Left cardiac atrium (tissue), 4 donors: ENCODE measurements around the gene CKAP2L. TPM values are rescaled to one million over a fixed set of nuclear protein-coding genes. Genes with fewer than 3 reads are reported as not detected.

ENCODE experiments used
- ATAC-seq, 2 donors: fragments of 200-7000 bp; cut with Tn5 transposase; one replicate each; pipeline ENCODE4 v1.9.1; 2020; ENCODE audit warnings: mild to moderate bottlenecking in 2 of 2, moderate library complexity in 2 of 2
- DNase-seq: peaks from one replicate; pipeline ENCODE4 v3.0.0-alpha.2; 2020
- intact Hi-C, 2 donors: fragments of 100-400 bp; cut with DNase I; formaldehyde crosslinking; loops; one replicate each; pipeline versions ENCODE4 v1.14.1 to v1.15.1; 2022 to 2023
- total RNA-seq, 2 donors: library from RNA; stranded (reverse); fragmentation: NEBNext Ultra II Directional; extraction: Animal tissue kit (Norgen Biotek cat#: 25700); gene quantifications; one replicate each; pipeline ENCODE4 v1.2.1, GENCODE V29; 2021
- donor health status: DM: no; HTN: yes; CAD: no.
- donor health status: DM: no; HTN: yes; CAD: no; lungs with severe emphysema.
- donor health status: DM: yes; HTN: yes; CAD: no.
- donor health status: Dilated cardiomyopathy.

Gene CKAP2L
- total RNA-seq, 2 donors from 2014 or later = 0.05 to 0.68 TPM

- intact Hi-C loops = no loop called here
- no peak for DNase-seq
- ATAC-seq = no peak
Measured at GRCh38 chr2:112733456-112733855, 31.0 kb downstream of the CKAP2L start.

GRCh38 chr2:112731479-112731878 is 32.9 kb downstream of the CKAP2L start:
- ATAC-seq (no peak), DNase-seq (no peak)
- intact Hi-C loops = no loop called here

- DNase-seq = no peak
- intact Hi-C loops = no loop called here
- ATAC-seq = no peak
Measured at GRCh38 chr2:112730791-112731190, 33.6 kb downstream of the CKAP2L start.

GRCh38 chr2:112730216-112730615 is 34.2 kb downstream of the CKAP2L start:
- intact Hi-C loops = no loop called here
- DNase-seq (no peak), ATAC-seq (no peak)

- intact Hi-C loops = loop anchor here (5.0 kb wide), 2 partner anchors 86 to 126 kb away; no protein-coding TSS in a partner anchor
- ATAC-seq (no peak), DNase-seq (no peak)
Measured at GRCh38 chr2:112728378-112729175, 35.8 kb downstream of the CKAP2L start.

- ATAC-seq (no peak), DNase-seq (no peak)
- intact Hi-C loops = loop anchor here (5.0 kb wide), 2 partner anchors 86 to 126 kb away; no protein-coding TSS in a partner anchor
Measured at GRCh38 chr2:112728029-112728362, 36.4 kb downstream of the CKAP2L start.

- DNase-seq = no peak
- ATAC-seq = no peak
- intact Hi-C loops = loop anchor here (2.0 to 5.0 kb wide), 3 partner anchors 85 to 125 kb away; no protein-coding TSS in a partner anchor
Measured at GRCh38 chr2:112727276-112728028, 37.0 kb downstream of the CKAP2L start.

GRCh38 chr2:112726487-112727190 is 37.8 kb downstream of the CKAP2L start:
- ATAC-seq = peak; percentile 93
- DNase-seq = peak; percentile 91
- intact Hi-C loops = loop anchor here (1.0 to 5.0 kb wide), 4 partner anchors 84 to 124 kb away; no protein-coding TSS in a partner anchor

GRCh38 chr2:112725545-112726457 is 38.6 kb downstream of the CKAP2L start:
- ATAC-seq = no peak
- no peak for DNase-seq
- intact Hi-C loops = loop anchor here (1.0 to 5.0 kb wide), 4 partner anchors 84 to 124 kb away; no protein-coding TSS in a partner anchor

- no peak for DNase-seq
- intact Hi-C loops = loop anchor here (5.0 kb wide), 2 partner anchors 83 to 123 kb away; no protein-coding TSS in a partner anchor
- no peak for ATAC-seq
Measured at GRCh38 chr2:112724591-112725525, 39.6 kb downstream of the CKAP2L start.

- ATAC-seq = no peak
- intact Hi-C loops = no loop called here
- DNase-seq = no peak
Measured at GRCh38 chr2:112723995-112724394, 40.4 kb downstream of the CKAP2L start.

- ATAC-seq = no peak
- no peak for DNase-seq
- intact Hi-C loops = no loop called here
Measured at GRCh38 chr2:112723547-112723940, 40.9 kb downstream of the CKAP2L start.

GRCh38 chr2:112722816-112723546 is 41.4 kb downstream of the CKAP2L start:
- ATAC-seq (no peak), DNase-seq (no peak)
- intact Hi-C loops = no loop called here

GRCh38 chr2:112721819-112722522 is 42.4 kb downstream of the CKAP2L start:
- ATAC-seq = no peak
- intact Hi-C loops = no loop called here
- DNase-seq = no peak

GRCh38 chr2:112720785-112721184 is 43.6 kb downstream of the CKAP2L start, which contains the start of gene NT5DC4:
Gene NT5DC4 (plus strand): TSS chr2:112721020. CDS start chr2:112721080, 60 bp downstream.
- ATAC-seq (no peak), DNase-seq (no peak)
- intact Hi-C loops = no loop called here

GRCh38 chr2:112718863-112719370 is 45.5 kb downstream of the CKAP2L start:
- intact Hi-C loops = no loop called here
- ATAC-seq (no peak), DNase-seq (no peak)
